ENCODE data around the gene PRELID2.
"Not testable (repeated sequence)": the region's sequence is repeated elsewhere in the genome, so short reads cannot be mapped to it uniquely, and the experiment has no call there.

The PRELID2 gene

DNA sequence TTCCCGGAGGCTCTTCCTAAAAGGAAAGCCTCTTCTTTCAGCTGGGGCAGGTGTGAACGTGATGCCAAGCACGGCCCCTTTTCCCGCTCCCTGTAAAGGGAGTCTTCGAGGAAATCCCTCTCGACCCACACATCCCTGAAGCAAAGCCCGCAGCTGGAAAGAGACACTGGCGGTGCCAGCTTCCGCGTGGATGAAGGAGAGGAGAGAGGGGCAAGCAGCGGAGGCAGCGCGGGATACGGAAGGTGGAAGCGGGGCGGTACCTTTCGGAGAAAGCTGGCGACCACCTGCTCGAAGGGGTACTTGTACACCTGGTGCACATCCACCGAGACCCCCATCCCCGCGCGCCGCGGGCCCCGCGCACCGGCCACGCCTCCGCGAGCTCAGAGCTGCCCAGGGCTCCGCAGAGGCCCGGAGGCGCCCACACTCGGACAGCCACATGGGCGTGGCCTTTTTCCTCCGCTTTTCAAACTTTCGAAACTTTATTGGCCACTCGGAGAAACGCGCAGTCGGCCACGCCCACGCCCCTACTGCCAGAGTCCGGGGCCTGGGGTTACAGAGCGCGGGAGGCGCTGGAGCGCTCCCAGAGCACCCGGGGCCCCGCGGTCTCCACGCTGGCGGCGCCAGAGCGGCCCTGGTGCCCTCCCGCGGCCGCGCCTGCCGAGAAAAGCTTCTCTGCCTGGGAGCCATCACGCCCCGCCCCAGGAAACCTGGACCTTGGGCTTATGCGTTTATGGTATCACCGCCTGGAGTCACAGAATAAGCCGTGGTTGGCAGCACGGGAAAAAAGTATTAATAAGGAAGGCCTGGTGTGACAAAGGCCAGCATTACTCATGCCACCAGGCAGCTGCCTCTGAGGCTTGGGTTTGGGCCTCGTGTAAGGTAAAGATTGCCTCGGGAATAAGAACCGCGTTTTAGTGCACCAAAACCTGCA is at the start of gene PRELID2:
PRELID2 (minus strand) TSS at position 426 of the 931 bp plus-strand sequence; CDS start at position 335, 91 bp downstream.
- DNase-seq (ENCODE audit: low read depth) = peak; percentile 47
- H3K4me3 ChIP-seq (ENCODE audit: low read depth, low read length) = peak within 1 kb of the TSS; percentile 59

DNA sequence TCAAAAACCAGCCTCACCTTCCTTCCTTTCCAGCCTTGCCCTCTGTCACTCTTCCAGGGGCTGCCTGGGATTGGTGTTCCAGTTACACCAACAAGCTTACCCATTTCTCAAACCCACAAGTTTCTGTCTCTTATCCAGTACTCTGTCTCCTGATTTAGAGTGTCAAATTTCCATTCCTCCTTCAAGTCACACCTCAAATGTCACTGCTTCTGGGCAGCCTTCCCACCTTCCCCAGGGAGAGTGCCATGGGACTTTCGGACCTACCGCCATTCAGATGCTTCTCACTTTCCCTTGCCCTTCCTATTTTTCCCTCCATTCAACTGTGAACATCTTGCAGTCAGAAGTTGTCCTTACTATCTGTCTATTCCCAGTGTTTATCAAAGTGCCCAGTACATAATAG is 39.6 kb upstream of the PRELID2 start:
- no peak for DNase-seq (ENCODE audit: low read depth)
- no peak overlapping the region for H3K4me3 ChIP-seq (ENCODE audit: low read depth, low read length)
- TF ChIP-seq, protein P1, sequence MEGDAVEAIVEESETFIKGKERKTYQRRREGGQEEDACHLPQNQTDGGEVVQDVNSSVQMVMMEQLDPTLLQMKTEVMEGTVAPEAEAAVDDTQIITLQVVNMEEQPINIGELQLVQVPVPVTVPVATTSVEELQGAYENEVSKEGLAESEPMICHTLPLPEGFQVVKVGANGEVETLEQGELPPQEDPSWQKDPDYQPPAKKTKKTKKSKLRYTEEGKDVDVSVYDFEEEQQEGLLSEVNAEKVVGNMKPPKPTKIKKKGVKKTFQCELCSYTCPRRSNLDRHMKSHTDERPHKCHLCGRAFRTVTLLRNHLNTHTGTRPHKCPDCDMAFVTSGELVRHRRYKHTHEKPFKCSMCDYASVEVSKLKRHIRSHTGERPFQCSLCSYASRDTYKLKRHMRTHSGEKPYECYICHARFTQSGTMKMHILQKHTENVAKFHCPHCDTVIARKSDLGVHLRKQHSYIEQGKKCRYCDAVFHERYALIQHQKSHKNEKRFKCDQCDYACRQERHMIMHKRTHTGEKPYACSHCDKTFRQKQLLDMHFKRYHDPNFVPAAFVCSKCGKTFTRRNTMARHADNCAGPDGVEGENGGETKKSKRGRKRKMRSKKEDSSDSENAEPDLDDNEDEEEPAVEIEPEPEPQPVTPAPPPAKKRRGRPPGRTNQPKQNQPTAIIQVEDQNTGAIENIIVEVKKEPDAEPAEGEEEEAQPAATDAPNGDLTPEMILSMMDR (IDR thresholded peaks at IDR 0.05; ENCODE audit: low read depth, low read length, missing control alignments) = no peak

More for the DNA sequence above, at the start of gene PRELID2:
- TF ChIP-seq, protein P1 (IDR thresholded peaks at IDR 0.05; ENCODE audit: low read depth, low read length, missing control alignments) = no peak

DNA sequence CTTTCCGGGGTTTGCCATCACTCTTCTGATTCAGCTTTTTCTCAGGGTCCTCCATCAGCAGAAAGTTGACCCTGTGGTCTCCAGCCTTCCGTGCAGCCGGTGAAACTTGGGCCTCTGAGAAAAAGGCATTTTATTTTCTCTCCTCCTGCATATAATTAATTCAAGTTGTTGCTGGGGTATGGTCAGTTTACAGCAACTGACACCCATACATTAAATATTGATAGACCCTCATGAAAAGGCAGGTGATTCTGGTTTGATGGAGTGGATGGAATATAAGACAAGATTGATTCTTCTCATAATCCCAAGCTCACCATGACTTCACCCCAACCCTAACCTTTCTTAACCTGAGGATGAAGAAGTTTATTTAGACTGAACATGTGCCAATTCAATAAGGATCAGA is 37.8 kb upstream of the PRELID2 start, which contains the start of gene GRXCR2:
GRXCR2 (minus strand) TSS at position 101 of the 400 bp plus-strand sequence; CDS start at position 55, 46 bp downstream.
- H3K4me3 ChIP-seq (ENCODE audit: low read depth, low read length) = no peak within 1 kb of the TSS
- TF ChIP-seq, protein P1 (IDR thresholded peaks at IDR 0.05; ENCODE audit: low read depth, low read length, missing control alignments) = no peak
- no peak for DNase-seq (ENCODE audit: low read depth)

DNA sequence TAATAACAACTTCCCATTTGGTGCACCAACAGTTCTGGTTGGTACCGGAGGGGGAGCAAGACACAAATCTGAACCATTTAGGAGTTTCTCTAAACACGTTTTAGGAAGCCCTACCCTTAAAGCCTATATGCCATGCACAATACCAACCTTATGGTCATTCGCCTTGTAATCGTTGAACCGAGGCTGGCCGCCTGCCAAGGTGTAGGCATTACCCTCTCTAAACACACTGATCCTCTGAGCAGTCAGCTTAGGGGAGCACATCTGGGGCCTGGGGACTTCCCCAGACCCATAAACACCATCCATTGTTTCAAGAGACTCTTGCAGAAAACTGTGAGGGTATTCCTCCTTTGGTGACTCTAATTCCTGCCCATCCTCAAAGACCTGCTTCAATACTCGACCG is 37.3 kb upstream of the PRELID2 start:
- DNase-seq (ENCODE audit: low read depth) = no peak
- H3K4me3 ChIP-seq (ENCODE audit: low read depth, low read length) = no peak overlapping the region
- TF ChIP-seq, protein P1 (IDR thresholded peaks at IDR 0.05; ENCODE audit: low read depth, low read length, missing control alignments) = no peak

DNA sequence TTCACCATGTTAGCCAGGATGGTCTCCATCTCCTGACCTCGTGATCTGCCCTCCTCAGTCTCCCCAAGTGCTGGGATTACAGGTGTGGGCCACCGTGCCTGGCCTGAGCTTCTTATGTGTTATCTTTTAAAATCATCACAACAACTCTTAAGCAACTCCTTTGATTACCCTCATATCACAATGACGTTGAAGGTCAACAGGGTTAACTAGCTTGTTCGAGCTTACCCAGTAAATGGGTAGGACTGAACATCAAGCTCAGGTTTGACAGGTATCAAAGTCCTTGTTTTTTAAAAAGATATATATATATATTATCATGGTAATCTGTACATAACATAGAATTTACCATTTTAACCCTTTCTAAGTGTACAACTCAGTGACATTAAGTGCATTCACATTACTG is 34.6 kb upstream of the PRELID2 start:
- TF ChIP-seq, protein P1 (IDR thresholded peaks at IDR 0.05; ENCODE audit: low read depth, low read length, missing control alignments) = no peak
- no peak overlapping the region for H3K4me3 ChIP-seq (ENCODE audit: low read depth, low read length)
- DNase-seq (ENCODE audit: low read depth) = no peak

DNA sequence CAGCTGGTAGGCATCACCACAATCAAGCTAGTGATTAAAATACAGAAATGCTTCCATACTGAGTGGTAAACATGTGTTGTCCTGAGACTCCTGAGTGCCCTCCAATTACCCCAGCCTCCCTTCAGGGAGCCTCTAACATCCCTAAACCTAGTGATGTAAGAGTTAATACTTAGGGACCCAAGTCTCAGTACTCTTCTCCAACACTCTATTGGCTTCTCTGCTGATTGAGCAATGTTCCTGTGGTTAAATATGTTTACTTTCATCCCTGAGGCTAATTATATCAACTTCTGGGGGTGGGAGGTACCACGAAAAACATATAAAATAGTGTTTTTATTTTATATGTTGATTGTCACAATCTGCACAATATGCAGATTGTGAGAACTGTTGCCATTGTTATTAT is 32.7 kb upstream of the PRELID2 start:
- TF ChIP-seq, protein P1 (IDR thresholded peaks at IDR 0.05; ENCODE audit: low read depth, low read length, missing control alignments) = no peak
- H3K4me3 ChIP-seq (ENCODE audit: low read depth, low read length) = no peak overlapping the region

DNA sequence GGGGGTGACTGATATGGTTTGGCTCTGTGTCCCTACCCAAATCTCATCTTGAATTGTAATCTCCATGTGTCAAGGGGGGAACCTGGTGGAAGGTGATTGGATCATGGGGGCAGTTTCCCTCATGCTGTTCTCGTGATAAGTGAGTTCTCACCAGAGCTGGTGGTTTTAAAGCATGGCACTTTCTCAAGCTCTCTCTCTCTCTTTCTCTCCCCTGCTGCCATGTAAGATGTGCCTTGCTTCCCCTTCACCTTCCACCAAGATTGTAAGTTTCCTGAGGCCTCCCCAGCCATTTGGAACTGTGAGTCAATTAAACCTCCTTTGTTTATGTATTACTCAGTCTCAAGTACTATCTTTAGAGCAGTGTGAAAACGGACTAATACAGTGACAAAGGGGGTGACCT is 29.3 kb upstream of the PRELID2 start:
- DNase-seq (ENCODE audit: low read depth); H3K4me3 ChIP-seq (ENCODE audit: low read depth, low read length): not testable (repeated sequence)

More for the DNA sequence above, 32.7 kb upstream of the PRELID2 start:
- no peak for DNase-seq (ENCODE audit: low read depth)
